ENCODE measurements around the gene CIT. TPM values are rescaled to one million over a fixed set of nuclear protein-coding genes. Genes with fewer than 3 reads are reported as not detected.

Gene CIT
- total RNA-seq, 6 experiments from 2014 or later: 23.1 to 55.5 (median 48.3) TPM

- DNase-seq: no peak
- peaks cover 34% of the 10 kb centered on the region for H3K4me1 Mint-ChIP-seq (ENCODE audit: low read depth)
- no peak overlapping the region for H3K4me3 Mint-ChIP-seq
- no peak overlapping the region for H3K27ac Mint-ChIP-seq
- peak; percentile 77 for TF ChIP-seq CTCF (IDR thresholded peaks at IDR 0.05)
- H3K36me3 Mint-ChIP-seq (ENCODE audit: low read depth): peaks cover 10% of the 10 kb centered on the region
- H3K27me3 Mint-ChIP-seq (ENCODE audit: insufficient read depth): no peaks in the 10 kb centered on the region
- no peaks in the 10 kb centered on the region for H3K9me3 Mint-ChIP-seq
These were observed 182.1 kb downstream of the CIT start for GRCh38 chr12:119695034-119695433.

- Mint-ChIP-seq H3K4me3 (no peak overlapping the region), H3K27me3 (ENCODE audit: insufficient read depth) (no peaks in the 10 kb centered on the region), H3K9me3 (no peaks in the 10 kb centered on the region), H3K27ac (peak overlapping the region; percentile 74; the same call in 1 of the 2 replicates), H3K36me3 (ENCODE audit: low read depth) (peaks cover 10% of the 10 kb centered on the region), H3K4me1 (ENCODE audit: low read depth) (peaks cover 34% of the 10 kb centered on the region)
- no peak for DNase-seq
- TF ChIP-seq CTCF (IDR thresholded peaks at IDR 0.05): no peak
These were observed 183.0 kb downstream of the CIT start for GRCh38 chr12:119694111-119694510.

GRCh38 chr12:119693511-119693910, 183.6 kb downstream of the CIT start:
- peaks cover 10% of the 10 kb centered on the region for H3K36me3 Mint-ChIP-seq (ENCODE audit: low read depth)
- no peaks in the 10 kb centered on the region for H3K27me3 Mint-ChIP-seq (ENCODE audit: insufficient read depth)
- H3K4me3 Mint-ChIP-seq: peak overlapping the region; percentile 56
- no peaks in the 10 kb centered on the region for H3K9me3 Mint-ChIP-seq
- H3K4me1 Mint-ChIP-seq (ENCODE audit: low read depth): peaks cover 34% of the 10 kb centered on the region
- TF ChIP-seq CTCF (IDR thresholded peaks at IDR 0.05): no peak
- no peak for DNase-seq
- peak overlapping the region; percentile 74 for H3K27ac Mint-ChIP-seq

GRCh38 chr12:119692997-119693396, 184.1 kb downstream of the CIT start:
- H3K36me3 Mint-ChIP-seq (ENCODE audit: low read depth): peaks cover 13% of the 10 kb centered on the region
- peak overlapping the region; percentile 74 for H3K27ac Mint-ChIP-seq
- no peak for TF ChIP-seq CTCF (IDR thresholded peaks at IDR 0.05)
- DNase-seq: peak; percentile 98
- no peaks in the 10 kb centered on the region for H3K27me3 Mint-ChIP-seq (ENCODE audit: insufficient read depth)
- peaks cover 34% of the 10 kb centered on the region for H3K4me1 Mint-ChIP-seq (ENCODE audit: low read depth)
- peak overlapping the region; percentile 56 for H3K4me3 Mint-ChIP-seq
- no peaks in the 10 kb centered on the region for H3K9me3 Mint-ChIP-seq

- peaks cover 17% of the 10 kb centered on the region for H3K36me3 Mint-ChIP-seq (ENCODE audit: low read depth)
- no peaks in the 10 kb centered on the region for H3K27me3 Mint-ChIP-seq (ENCODE audit: insufficient read depth)
- H3K4me3 Mint-ChIP-seq: peak overlapping the region; percentile 56
- DNase-seq: no peak
- H3K27ac Mint-ChIP-seq: peak overlapping the region; percentile 74
- TF ChIP-seq CTCF (IDR thresholded peaks at IDR 0.05): no peak
- no peaks in the 10 kb centered on the region for H3K9me3 Mint-ChIP-seq
- peaks cover 34% of the 10 kb centered on the region for H3K4me1 Mint-ChIP-seq (ENCODE audit: low read depth)
These were observed 184.7 kb downstream of the CIT start for GRCh38 chr12:119692410-119692809.

Measured in HFFc6 (cell line).